Erythroblast (primary cell): Measurements from ENCODE around the gene TMEM221.

Experiments
- GATA1 ChIP-seq: IDR thresholded peaks from 2 replicates; pipeline ENCODE4 v1.6.1; 2011; ENCODE audit warnings: low read depth, mild to moderate bottlenecking, control low read depth, low read length, moderate library complexity
- POLR2A ChIP-seq: IDR thresholded peaks from 2 replicates; pipeline ENCODE4 v1.6.1; 2011; ENCODE audit warnings: mild to moderate bottlenecking, low read length

DNA sequence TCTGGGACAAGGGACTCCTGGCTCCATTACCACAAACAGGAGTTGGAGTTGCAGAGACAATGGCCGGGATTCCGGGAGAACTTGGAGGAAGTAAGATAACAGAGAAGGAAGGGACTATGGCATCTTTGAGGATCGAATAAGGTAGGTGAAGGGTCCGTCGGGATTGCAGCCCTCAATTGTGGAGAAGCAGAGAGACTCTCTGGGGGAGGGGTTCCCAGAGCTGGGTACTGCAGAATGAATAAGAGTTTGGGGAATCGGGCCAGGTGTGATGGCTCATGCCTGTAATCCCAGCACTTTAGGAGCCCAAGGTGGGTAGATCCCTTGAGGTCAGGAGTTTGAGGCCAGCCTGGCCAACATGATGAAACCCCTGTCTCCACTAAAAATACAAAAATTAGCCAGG is 46.8 kb downstream of the TMEM221 start:
- TF ChIP-seq POLR2A, result no peak
- TF ChIP-seq GATA1, result no peak
